GM12873 (cell line): ENCODE measurements around the gene DHRS7.

Experiments
- CTCF ChIP-seq: IDR thresholded peaks from 2 replicates; pipeline ENCODE4 v1.5.1; 2012; ENCODE audit warnings: low read depth, mild to moderate bottlenecking, moderate library complexity, low read length, control low read depth; ENCODE audit not compliant: insufficient read depth; ENCODE audit errors: missing control alignments

DHRS7 gene

GRCh38 chr14:60097974-60098373 lies 67.2 kb downstream of the DHRS7 start:
- no peak for TF ChIP-seq CTCF

GRCh38 chr14:60095781-60096450 lies 69.3 kb downstream of the DHRS7 start:
- no peak for TF ChIP-seq CTCF

GRCh38 chr14:60095231-60095630 lies 70.0 kb downstream of the DHRS7 start:
- TF ChIP-seq CTCF = no peak

- TF ChIP-seq CTCF = no peak
Observed at GRCh38 chr14:60094306-60094897, 70.8 kb downstream of the DHRS7 start.
